Endothelial cell of umbilical vein (primary cell): ENCODE data around the gene RALB.
"Not testable (repeated sequence)": the region's sequence is repeated elsewhere in the genome, so short reads cannot be mapped to it uniquely, and the experiment has no call there.

Experiments used
- MYC ChIP-seq: IDR thresholded peaks from one replicate; pipeline ENCODE4 v1.6.1; 2011; ENCODE audit warnings: mild to moderate bottlenecking, low read depth, low read length
- POLR2A ChIP-seq: IDR thresholded peaks from 2 replicates; pipeline ENCODE4 v1.6.1; 2012; ENCODE audit warnings: low read depth, mild to moderate bottlenecking, control low read depth, low read length
- POLR2AphosphoS5 ChIP-seq: IDR thresholded peaks from 2 replicates; pipeline ENCODE4 v1.6.1; 2012; ENCODE audit warnings: low read depth, mild to moderate bottlenecking, control low read depth, low read length, moderate library complexity; ENCODE audit not compliant: insufficient read depth
- TF ChIP-seq, protein P1 (sequence below), 2 donors: IDR thresholded peaks; 1 replicate in 1 of 2; 2 replicates in 1 of 2; pipeline ENCODE4 v1.5.1; 2011; ENCODE audit warnings: low read length in 2 of 2, mild to moderate bottlenecking in 2 of 2, moderate library complexity in 2 of 2, control low read depth in 1 of 2, inconsistent platforms in 1 of 2, low read depth in 1 of 2; ENCODE audit not compliant: insufficient read depth in 1 of 2; ENCODE audit errors: extremely low read depth in 1 of 2

DNA sequence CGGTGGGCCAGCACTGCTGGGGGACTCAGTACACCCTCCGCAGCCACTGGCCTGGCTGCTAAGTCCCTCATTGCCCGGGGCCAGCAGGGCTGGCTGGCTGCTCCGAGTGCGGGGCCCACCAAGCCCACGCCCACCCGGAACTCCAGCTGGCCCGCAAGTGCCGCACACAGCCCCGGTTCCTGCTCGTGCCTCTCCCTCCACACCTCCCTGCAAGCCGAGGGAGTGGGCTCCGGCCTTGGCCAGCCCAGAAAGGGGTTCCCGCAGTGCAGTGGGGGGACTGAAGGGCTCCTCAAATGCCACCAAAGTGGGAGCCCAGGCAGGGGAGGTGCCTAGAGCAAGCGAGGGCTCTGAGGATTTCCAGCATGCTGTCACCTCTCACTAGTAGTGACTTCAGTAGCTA is 7.3 kb downstream of the RALB start:
- TF ChIP-seq POLR2A, POLR2AphosphoS5, MYC: not testable (repeated sequence)
- TF ChIP-seq, protein P1, sequence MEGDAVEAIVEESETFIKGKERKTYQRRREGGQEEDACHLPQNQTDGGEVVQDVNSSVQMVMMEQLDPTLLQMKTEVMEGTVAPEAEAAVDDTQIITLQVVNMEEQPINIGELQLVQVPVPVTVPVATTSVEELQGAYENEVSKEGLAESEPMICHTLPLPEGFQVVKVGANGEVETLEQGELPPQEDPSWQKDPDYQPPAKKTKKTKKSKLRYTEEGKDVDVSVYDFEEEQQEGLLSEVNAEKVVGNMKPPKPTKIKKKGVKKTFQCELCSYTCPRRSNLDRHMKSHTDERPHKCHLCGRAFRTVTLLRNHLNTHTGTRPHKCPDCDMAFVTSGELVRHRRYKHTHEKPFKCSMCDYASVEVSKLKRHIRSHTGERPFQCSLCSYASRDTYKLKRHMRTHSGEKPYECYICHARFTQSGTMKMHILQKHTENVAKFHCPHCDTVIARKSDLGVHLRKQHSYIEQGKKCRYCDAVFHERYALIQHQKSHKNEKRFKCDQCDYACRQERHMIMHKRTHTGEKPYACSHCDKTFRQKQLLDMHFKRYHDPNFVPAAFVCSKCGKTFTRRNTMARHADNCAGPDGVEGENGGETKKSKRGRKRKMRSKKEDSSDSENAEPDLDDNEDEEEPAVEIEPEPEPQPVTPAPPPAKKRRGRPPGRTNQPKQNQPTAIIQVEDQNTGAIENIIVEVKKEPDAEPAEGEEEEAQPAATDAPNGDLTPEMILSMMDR (IDR thresholded peaks at IDR 0.05; ENCODE audit: extremely low read depth in 1 of 2, insufficient read depth in 1 of 2, low read depth in 1 of 2, low read length in 2 of 2): not testable (repeated sequence)
